Measurements from ENCODE around the gene CACNA1B.

Gene CACNA1B

GRCh38 chr9:137866226-137867141, 11.1 kb upstream of the CACNA1B start:
- Histone ChIP-seq H3K27ac (ENCODE audit: low read length) (no peak overlapping the region), H3K9me3 (ENCODE audit: control insufficient read depth in 2 of 2, low read length in 2 of 2) (peaks cover 0 to 4% of the 10 kb centered on the region in 2 donors), H3K27me3 (ENCODE audit: control insufficient read depth in 1 of 2, insufficient read depth in 2 of 2, low read length in 2 of 2) (no peaks in the 10 kb centered on the region), H3K9ac (ENCODE audit: low read length in 2 of 2) (no peak overlapping the region), H3K36me3 (ENCODE audit: control insufficient read depth in 2 of 2, insufficient read depth in 2 of 2, low read length in 2 of 2) (no peaks in the 10 kb centered on the region), H3K4me3 (ENCODE audit: low read length in 2 of 2) (no peak overlapping the region), H3K4me1 (ENCODE audit: control insufficient read depth, insufficient read depth, low read length) (no peaks in the 10 kb centered on the region)

DNA sequence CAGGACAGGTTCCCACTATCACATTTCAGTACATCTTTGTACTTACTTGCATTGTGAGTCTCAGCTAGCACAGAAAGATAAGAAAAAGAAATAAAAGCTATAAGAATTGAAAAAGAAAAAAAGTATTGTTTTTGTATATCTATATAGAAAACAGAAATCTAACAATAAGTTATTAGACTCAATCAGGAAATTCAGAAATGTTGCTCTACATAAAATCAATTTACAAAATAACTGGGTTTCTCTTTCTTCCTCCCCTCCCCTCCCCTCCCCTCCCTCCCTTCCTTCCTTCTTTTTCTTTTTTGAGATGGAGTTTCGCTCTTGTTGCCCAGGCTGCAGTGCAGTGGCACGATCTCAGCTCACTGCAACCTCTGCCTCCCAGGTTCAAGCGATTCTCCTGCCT, 7.2 kb upstream of the CACNA1B start:
- H3K4me3 ChIP-seq (ENCODE audit: low read length in 2 of 2) = no peak overlapping the region
- peaks cover 0 to 4% of the 10 kb centered on the region in 2 donors for H3K9me3 ChIP-seq (ENCODE audit: control insufficient read depth in 2 of 2, low read length in 2 of 2)
- H3K9ac ChIP-seq (ENCODE audit: low read length in 2 of 2) = no peak overlapping the region
- H3K27ac ChIP-seq (ENCODE audit: low read length) = no peak overlapping the region
- no peaks in the 10 kb centered on the region for H3K4me1 ChIP-seq (ENCODE audit: control insufficient read depth, insufficient read depth, low read length)
- H3K36me3 ChIP-seq (ENCODE audit: control insufficient read depth in 2 of 2, insufficient read depth in 2 of 2, low read length in 2 of 2) = no peaks in the 10 kb centered on the region
- H3K27me3 ChIP-seq (ENCODE audit: control insufficient read depth in 1 of 2, insufficient read depth in 2 of 2, low read length in 2 of 2) = peaks cover 0 to 9% of the 10 kb centered on the region in 2 donors

DNA sequence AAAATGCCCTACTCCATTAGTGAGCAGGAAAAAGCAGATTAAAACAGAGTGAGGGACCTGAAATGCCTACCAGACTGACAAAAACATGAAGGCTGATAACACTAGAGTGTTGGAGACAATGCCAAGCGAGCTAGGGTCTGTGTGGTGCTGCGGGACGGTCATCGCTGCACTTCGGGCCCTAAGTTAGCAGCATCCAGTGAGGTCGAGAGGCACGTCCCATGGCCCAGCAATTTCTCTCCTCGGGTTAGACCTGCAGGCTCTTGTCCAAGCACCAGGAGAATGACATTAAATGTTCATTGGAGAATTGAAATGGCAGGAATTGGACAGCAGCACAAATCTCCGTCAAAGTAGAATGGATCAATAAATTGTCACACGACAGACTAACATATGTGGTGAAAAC, 5.3 kb upstream of the CACNA1B start:
- Histone ChIP-seq H3K4me1 (ENCODE audit: control insufficient read depth, insufficient read depth, low read length) (no peaks in the 10 kb centered on the region), H3K27ac (ENCODE audit: low read length) (no peak overlapping the region), H3K9ac (ENCODE audit: low read length in 2 of 2) (no peak overlapping the region), H3K9me3 (ENCODE audit: control insufficient read depth in 2 of 2, low read length in 2 of 2) (peaks cover 0 to 4% of the 10 kb centered on the region in 2 donors), H3K36me3 (ENCODE audit: control insufficient read depth in 2 of 2, insufficient read depth in 2 of 2, low read length in 2 of 2) (no peaks in the 10 kb centered on the region), H3K4me3 (ENCODE audit: low read length in 2 of 2) (no peak overlapping the region), H3K27me3 (ENCODE audit: control insufficient read depth in 1 of 2, insufficient read depth in 2 of 2, low read length in 2 of 2) (peaks cover 12 to 24% of the 10 kb centered on the region in 2 donors)

DNA sequence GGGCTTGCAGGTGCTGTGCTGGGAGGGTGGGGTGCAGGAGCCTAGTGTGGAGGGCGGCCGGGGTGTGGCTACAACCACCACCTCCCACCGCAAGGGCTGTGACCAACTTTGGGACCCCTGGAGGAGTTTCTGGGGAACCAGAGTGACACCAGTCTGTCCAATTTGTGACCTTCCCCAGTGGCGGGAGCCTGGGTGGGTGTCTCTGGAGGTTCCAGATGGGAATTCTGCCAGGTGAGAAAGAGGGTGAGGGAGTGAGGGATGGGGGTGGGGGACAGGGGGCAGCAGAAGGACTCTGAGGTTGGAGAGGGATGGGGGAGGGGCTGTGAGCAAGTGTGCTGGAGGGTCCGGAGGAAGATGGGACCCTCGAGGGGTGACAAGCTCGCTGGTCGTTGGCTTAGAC, 4.2 kb upstream of the CACNA1B start:
- Histone ChIP-seq H3K4me1 (ENCODE audit: control insufficient read depth, insufficient read depth, low read length) (peaks cover 2% of the 10 kb centered on the region), H3K27me3 (ENCODE audit: control insufficient read depth in 1 of 2, insufficient read depth in 2 of 2, low read length in 2 of 2) (peaks cover 15 to 26% of the 10 kb centered on the region in 2 donors), H3K36me3 (ENCODE audit: control insufficient read depth in 2 of 2, insufficient read depth in 2 of 2, low read length in 2 of 2) (no peaks in the 10 kb centered on the region), H3K9me3 (ENCODE audit: control insufficient read depth in 2 of 2, low read length in 2 of 2) (peaks cover 0 to 2% of the 10 kb centered on the region in 2 donors), H3K4me3 (ENCODE audit: low read length in 2 of 2) (no peak overlapping the region), H3K27ac (ENCODE audit: low read length) (no peak overlapping the region), H3K9ac (ENCODE audit: low read length in 2 of 2) (no peak overlapping the region)

DNA sequence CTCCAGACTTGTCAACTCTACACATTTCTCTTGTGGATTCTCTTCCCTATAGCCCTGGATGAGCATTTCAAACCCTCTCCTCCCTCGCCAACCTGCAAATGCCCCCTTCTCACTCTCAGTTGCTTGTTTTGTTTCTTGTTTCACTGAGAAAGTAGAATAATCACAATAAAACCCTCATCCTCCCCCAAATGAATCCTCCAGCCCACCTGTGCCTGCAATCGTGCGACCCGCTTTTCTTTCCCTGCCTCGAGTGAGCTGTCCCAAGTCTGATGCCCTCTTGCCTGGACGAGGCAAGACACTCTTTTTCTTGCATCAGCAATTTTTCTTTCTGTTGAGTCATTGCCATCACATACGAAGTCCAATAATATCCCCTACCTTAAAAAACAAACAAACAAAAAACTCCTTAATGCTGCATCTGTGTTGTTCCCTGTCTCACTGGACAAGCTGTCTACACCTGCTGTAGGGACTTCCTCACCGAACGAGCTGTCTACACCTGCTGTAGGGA, 3.7 kb upstream of the CACNA1B start:
- Histone ChIP-seq H3K36me3 (ENCODE audit: control insufficient read depth in 2 of 2, insufficient read depth in 2 of 2, low read length in 2 of 2) (no peaks in the 10 kb centered on the region), H3K9me3 (ENCODE audit: control insufficient read depth in 2 of 2, low read length in 2 of 2) (no peaks in the 10 kb centered on the region), H3K9ac (ENCODE audit: low read length in 2 of 2) (no peak overlapping the region), H3K4me1 (ENCODE audit: control insufficient read depth, insufficient read depth, low read length) (peaks cover 5% of the 10 kb centered on the region), H3K27me3 (ENCODE audit: control insufficient read depth in 1 of 2, insufficient read depth in 2 of 2, low read length in 2 of 2) (peaks cover 20 to 28% of the 10 kb centered on the region in 2 donors), H3K4me3 (ENCODE audit: low read length in 2 of 2) (no peak overlapping the region), H3K27ac (ENCODE audit: low read length) (no peak overlapping the region)

DNA sequence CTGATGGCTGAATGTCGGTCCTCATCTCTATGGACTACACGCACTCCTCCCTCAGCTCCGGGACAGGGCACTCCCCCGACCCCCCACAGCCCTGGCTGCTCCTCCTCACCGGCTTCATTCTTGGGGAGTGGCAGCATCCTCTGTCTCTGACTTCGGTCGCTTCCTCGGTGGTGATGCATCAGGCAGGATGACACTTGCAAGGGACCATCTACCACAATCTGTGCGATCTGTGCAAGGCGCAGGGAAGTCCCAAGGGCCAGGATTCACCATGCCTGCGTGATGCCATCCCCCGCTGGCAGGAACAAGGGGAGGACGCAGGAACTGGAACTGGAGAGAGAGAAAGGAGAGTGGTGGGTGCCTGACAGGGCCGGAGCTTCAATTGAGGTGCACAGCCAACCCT, 2.2 kb upstream of the CACNA1B start:
- Histone ChIP-seq H3K4me3 (ENCODE audit: low read length in 2 of 2) (no peak overlapping the region), H3K27me3 (ENCODE audit: control insufficient read depth in 1 of 2, insufficient read depth in 2 of 2, low read length in 2 of 2) (peaks cover 32 to 35% of the 10 kb centered on the region in 2 donors), H3K27ac (ENCODE audit: low read length) (no peak overlapping the region), H3K9ac (ENCODE audit: low read length in 2 of 2) (no peak overlapping the region), H3K9me3 (ENCODE audit: control insufficient read depth in 2 of 2, low read length in 2 of 2) (no peaks in the 10 kb centered on the region), H3K4me1 (ENCODE audit: control insufficient read depth, insufficient read depth, low read length) (peaks cover 5% of the 10 kb centered on the region), H3K36me3 (ENCODE audit: control insufficient read depth in 2 of 2, insufficient read depth in 2 of 2, low read length in 2 of 2) (no peaks in the 10 kb centered on the region)

GRCh38 chr9:137875846-137876245, 1.7 kb upstream of the CACNA1B start:
- Histone ChIP-seq H3K9ac (ENCODE audit: low read length in 2 of 2) (no peak overlapping the region), H3K4me3 (ENCODE audit: low read length in 2 of 2) (no peak overlapping the region), H3K9me3 (ENCODE audit: control insufficient read depth in 2 of 2, low read length in 2 of 2) (no peaks in the 10 kb centered on the region), H3K27ac (ENCODE audit: low read length) (no peak overlapping the region), H3K27me3 (ENCODE audit: control insufficient read depth in 1 of 2, insufficient read depth in 2 of 2, low read length in 2 of 2) (peaks cover 35 to 37% of the 10 kb centered on the region in 2 donors), H3K4me1 (ENCODE audit: control insufficient read depth, insufficient read depth, low read length) (peaks cover 5% of the 10 kb centered on the region), H3K36me3 (ENCODE audit: control insufficient read depth in 2 of 2, insufficient read depth in 2 of 2, low read length in 2 of 2) (no peaks in the 10 kb centered on the region)

- Histone ChIP-seq H3K36me3 (ENCODE audit: control insufficient read depth in 2 of 2, insufficient read depth in 2 of 2, low read length in 2 of 2) (no peaks in the 10 kb centered on the region), H3K4me1 (ENCODE audit: control insufficient read depth, insufficient read depth, low read length) (peaks cover 5% of the 10 kb centered on the region), H3K27ac (ENCODE audit: low read length) (no peak overlapping the region), H3K27me3 (ENCODE audit: control insufficient read depth in 1 of 2, insufficient read depth in 2 of 2, low read length in 2 of 2) (peaks cover 35 to 38% of the 10 kb centered on the region in 2 donors), H3K4me3 (ENCODE audit: low read length in 2 of 2) (no peak overlapping the region), H3K9ac (ENCODE audit: low read length in 2 of 2) (no peak overlapping the region), H3K9me3 (ENCODE audit: control insufficient read depth in 2 of 2, low read length in 2 of 2) (no peaks in the 10 kb centered on the region)
Measured at GRCh38 chr9:137876269-137876668, 1.3 kb upstream of the CACNA1B start.

DNA sequence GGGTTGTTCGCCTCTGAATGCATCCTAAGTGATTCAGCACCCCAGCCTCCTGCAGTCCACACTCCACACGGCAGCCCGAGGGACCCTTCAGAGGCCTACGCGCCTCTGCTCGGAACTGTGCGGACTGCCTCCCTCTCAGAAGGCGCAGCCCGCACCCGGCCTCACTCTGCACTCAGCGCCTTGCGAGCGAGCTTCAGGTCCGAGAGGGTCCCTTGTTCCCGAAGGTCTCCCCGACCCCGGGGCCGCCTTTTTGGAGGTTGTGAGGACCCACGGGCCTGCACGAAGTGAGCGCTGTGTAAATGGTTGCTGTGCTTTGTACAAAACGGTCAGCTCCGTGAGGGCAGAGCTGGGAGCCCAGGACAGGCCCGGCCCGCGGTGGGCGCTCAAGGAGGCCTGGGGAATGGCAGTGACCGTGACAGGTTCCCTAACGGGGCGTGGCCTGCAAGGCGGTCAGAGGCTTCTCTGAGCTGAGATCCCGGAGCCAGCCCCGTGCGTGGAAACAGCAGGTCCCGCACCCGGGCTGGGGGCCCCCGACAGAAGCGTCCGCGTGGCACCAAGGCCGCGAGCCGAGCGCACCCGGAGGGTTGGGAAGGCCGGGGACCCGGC, 698 bp upstream of the CACNA1B start:
- H3K9me3 ChIP-seq (ENCODE audit: control insufficient read depth in 2 of 2, low read length in 2 of 2) = no peaks in the 10 kb centered on the region
- H3K9ac ChIP-seq (ENCODE audit: low read length in 2 of 2) = no peak overlapping the region
- no peaks in the 10 kb centered on the region for H3K36me3 ChIP-seq (ENCODE audit: control insufficient read depth in 2 of 2, insufficient read depth in 2 of 2, low read length in 2 of 2)
- peaks cover 35 to 38% of the 10 kb centered on the region in 2 donors for H3K27me3 ChIP-seq (ENCODE audit: control insufficient read depth in 1 of 2, insufficient read depth in 2 of 2, low read length in 2 of 2)
- H3K4me1 ChIP-seq (ENCODE audit: control insufficient read depth, insufficient read depth, low read length) = peaks cover 5% of the 10 kb centered on the region
- H3K27ac ChIP-seq (ENCODE audit: low read length) = no peak overlapping the region
- no peak overlapping the region for H3K4me3 ChIP-seq (ENCODE audit: low read length in 2 of 2)

DNA sequence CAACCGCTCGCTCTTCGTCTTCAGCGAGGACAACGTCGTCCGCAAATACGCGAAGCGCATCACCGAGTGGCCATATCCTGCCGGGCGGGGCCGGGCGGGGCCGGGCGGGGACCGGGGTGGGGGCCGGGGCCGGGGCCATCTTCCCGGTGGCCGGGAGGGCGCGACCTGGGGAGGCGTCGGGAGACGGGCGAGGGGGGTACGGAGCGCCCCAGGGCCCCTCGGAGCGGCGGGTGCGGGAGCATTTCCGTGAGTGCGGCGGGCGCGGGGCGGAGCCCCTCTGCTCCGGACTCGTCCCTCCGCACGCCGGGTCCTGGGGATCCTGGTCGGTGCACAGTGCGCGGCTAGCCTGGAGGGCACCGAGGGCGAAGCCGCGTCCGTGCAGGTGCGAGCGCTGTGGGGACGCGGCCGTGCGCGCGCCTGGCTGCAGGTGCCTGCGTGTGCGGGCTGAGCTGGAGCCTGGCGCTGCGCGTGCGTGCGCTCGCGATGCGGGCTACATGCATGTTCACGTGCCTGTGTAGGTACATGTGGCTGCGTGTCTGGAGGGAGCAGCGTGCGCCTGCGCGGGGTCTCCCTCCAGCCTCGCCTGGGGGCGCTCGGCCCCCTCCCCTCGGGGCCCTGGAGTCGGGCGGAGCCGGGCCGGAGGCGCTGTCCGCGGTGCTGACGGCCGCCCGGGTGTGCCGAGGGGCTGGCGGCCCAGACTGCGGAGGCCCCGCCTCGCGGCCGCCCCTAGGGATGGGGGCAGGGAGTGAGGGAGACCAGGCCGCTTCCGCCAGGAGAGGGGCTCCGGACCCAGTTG, 762 bp downstream of the CACNA1B start:
- H3K4me1 ChIP-seq (ENCODE audit: control insufficient read depth, insufficient read depth, low read length) = peaks cover 5% of the 10 kb centered on the region
- H3K36me3 ChIP-seq (ENCODE audit: control insufficient read depth in 2 of 2, insufficient read depth in 2 of 2, low read length in 2 of 2) = no peaks in the 10 kb centered on the region
- no peak overlapping the region for H3K9ac ChIP-seq (ENCODE audit: low read length in 2 of 2)
- H3K27ac ChIP-seq (ENCODE audit: low read length) = no peak overlapping the region
- no peaks in the 10 kb centered on the region for H3K9me3 ChIP-seq (ENCODE audit: control insufficient read depth in 2 of 2, low read length in 2 of 2)
- H3K27me3 ChIP-seq (ENCODE audit: control insufficient read depth in 1 of 2, insufficient read depth in 2 of 2, low read length in 2 of 2) = peaks cover 34 to 35% of the 10 kb centered on the region in 2 donors
- peak overlapping the region; percentile 31 to 68 for H3K4me3 ChIP-seq (ENCODE audit: low read length in 2 of 2)

Measured in stomach smooth muscle (tissue), 2 donors.